ENCODE data around the gene ACTRT2. TPM values are rescaled to one million over a fixed set of nuclear protein-coding genes. Genes with fewer than 3 reads are reported as not detected.

ACTRT2 gene
- total RNA-seq, 1 donor from 2014 or later = not detected

GRCh38 chr1:3053986-3054385, 32.7 kb downstream of the ACTRT2 start:
- H3K27me3 ChIP-seq (ENCODE audit: low read depth) = peaks cover 32% of the 10 kb centered on the region
- no peaks in the 10 kb centered on the region for H3K9me3 ChIP-seq (replicated peaks)
- H3K4me3 ChIP-seq = no peak overlapping the region
- H3K4me1 ChIP-seq = no peaks in the 10 kb centered on the region
- no peaks in the 10 kb centered on the region for H3K36me3 ChIP-seq
- H3K27ac ChIP-seq (replicated peaks) = no peak overlapping the region
- intact Hi-C loops (cut with micrococcal nuclease) = no loop called here
- no peak for TF ChIP-seq CTCF (IDR thresholded peaks at IDR 0.05; ENCODE audit: borderline replicate concordance)
- DNase-seq = no peak

DNA sequence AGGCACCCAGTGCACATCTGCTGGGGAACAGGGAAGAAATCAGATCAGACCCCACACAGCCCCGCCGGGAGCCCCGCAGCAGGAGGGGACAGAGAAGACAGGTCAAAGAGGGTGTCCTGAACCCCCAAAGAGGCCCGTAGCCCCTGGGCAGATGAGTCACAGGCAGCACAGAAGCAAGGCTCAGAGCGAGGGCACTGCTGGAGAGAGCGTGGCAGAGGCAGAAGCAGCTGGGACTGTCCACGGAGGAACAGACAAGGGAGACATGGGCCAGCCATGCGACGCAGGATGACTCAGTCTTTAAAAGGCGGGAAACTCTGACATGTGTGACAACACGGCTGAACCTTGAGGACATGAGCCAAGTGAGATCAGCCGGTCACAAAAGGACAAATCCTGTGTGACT, 33.2 kb downstream of the ACTRT2 start:
- DNase-seq = peak; percentile 5
- H3K36me3 ChIP-seq = no peaks in the 10 kb centered on the region
- no peak overlapping the region for H3K4me3 ChIP-seq
- no peak overlapping the region for H3K27ac ChIP-seq (replicated peaks)
- H3K4me1 ChIP-seq = no peaks in the 10 kb centered on the region
- no peak for TF ChIP-seq CTCF (IDR thresholded peaks at IDR 0.05; ENCODE audit: borderline replicate concordance)
- peaks cover 29% of the 10 kb centered on the region for H3K27me3 ChIP-seq (ENCODE audit: low read depth)
- H3K9me3 ChIP-seq (replicated peaks) = no peaks in the 10 kb centered on the region
- intact Hi-C loops (cut with micrococcal nuclease) = no loop called here

DNA sequence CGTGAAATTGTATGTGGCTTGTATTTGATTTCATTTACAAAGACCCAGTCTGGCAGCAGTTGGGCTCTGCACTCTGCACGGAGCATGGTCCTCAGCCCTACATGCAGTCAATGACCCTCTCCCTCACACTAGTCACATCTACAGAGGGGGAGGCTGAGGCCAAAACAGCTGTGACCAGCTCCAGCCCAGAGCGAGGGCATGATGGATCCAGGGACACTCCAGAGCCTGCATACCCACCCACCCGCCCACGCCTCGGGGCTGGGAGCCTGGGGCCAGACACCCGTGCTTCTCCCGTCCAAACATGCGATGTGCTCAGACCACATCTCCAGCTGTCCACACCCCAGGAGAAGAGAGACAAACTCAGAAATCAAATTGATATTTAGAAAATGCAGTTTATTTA, 33.8 kb downstream of the ACTRT2 start:
- Histone ChIP-seq H3K4me3 (no peak overlapping the region), H3K36me3 (no peaks in the 10 kb centered on the region), H3K27ac (replicated peaks) (no peak overlapping the region), H3K9me3 (replicated peaks) (no peaks in the 10 kb centered on the region), H3K27me3 (ENCODE audit: low read depth) (peaks cover 29% of the 10 kb centered on the region), H3K4me1 (no peaks in the 10 kb centered on the region)
- DNase-seq = no peak
- intact Hi-C loops (cut with micrococcal nuclease) = no loop called here
- no peak for TF ChIP-seq CTCF (IDR thresholded peaks at IDR 0.05; ENCODE audit: borderline replicate concordance)

DNA sequence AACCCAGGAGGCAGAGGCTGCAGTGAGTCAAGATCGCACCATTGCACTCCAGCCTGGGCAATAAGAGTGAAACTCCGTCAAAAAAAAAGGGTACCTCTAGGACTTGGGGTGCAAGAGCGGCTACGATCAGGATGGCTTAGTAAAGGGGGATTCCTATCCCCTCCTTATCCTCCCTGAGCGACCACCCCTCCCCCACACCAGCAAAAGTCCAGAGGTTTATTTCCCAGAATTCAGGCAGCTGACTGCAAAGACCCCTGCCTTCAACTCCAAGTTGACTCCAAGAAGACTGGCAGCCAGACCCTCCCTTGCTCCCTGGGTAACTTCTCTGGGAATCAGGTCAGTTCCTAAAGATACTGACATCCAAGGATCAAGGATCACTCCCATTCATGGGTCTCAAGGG, 35.4 kb downstream of the ACTRT2 start:
- no peaks in the 10 kb centered on the region for H3K36me3 ChIP-seq
- peaks cover 39% of the 10 kb centered on the region for H3K27me3 ChIP-seq (ENCODE audit: low read depth)
- H3K4me3 ChIP-seq = no peak overlapping the region
- no peak overlapping the region for H3K27ac ChIP-seq (replicated peaks)
- DNase-seq = no peak
- intact Hi-C loops (cut with micrococcal nuclease) = no loop called here
- no peaks in the 10 kb centered on the region for H3K9me3 ChIP-seq (replicated peaks)
- no peak for TF ChIP-seq CTCF (IDR thresholded peaks at IDR 0.05; ENCODE audit: borderline replicate concordance)
- H3K4me1 ChIP-seq = no peaks in the 10 kb centered on the region

- intact Hi-C loops (cut with micrococcal nuclease) = no loop called here
- no peak for TF ChIP-seq CTCF (IDR thresholded peaks at IDR 0.05; ENCODE audit: borderline replicate concordance)
- Histone ChIP-seq H3K36me3 (no peaks in the 10 kb centered on the region), H3K4me1 (peaks cover 9% of the 10 kb centered on the region), H3K9me3 (replicated peaks) (no peaks in the 10 kb centered on the region), H3K27ac (replicated peaks) (no peak overlapping the region), H3K4me3 (no peak overlapping the region), H3K27me3 (ENCODE audit: low read depth) (peaks cover 40% of the 10 kb centered on the region)
- DNase-seq = no peak
Observed at GRCh38 chr1:3058263-3059030, 37.2 kb downstream of the ACTRT2 start.

All from left ventricle myocardium inferior (tissue), 1 donor.